DND-41 (cell line): ENCODE measurements around the gene AKAP8.

Experiments
- CTCF ChIP-seq: IDR thresholded peaks from 2 replicates; pipeline ENCODE4 v1.5.1; 2012; ENCODE audit warnings: borderline replicate concordance, low read length, moderate library complexity, mild to moderate bottlenecking; ENCODE audit not compliant: poor library complexity, severe bottlenecking; ENCODE audit errors: extremely low read depth
- EZH2 ChIP-seq: IDR thresholded peaks from 3 replicates; pipeline ENCODE4 v1.6.1; 2012; ENCODE audit warnings: borderline replicate concordance, low read depth, mild to moderate bottlenecking, moderate library complexity, low read length, inconsistent platforms; ENCODE audit not compliant: severe bottlenecking

- TF ChIP-seq CTCF (no peak), EZH2 (no peak)
These were observed 23.6 kb upstream of the AKAP8 start for GRCh38 chr19:15403151-15403531.
